ENCODE results near the gene MYH15. TPM values are rescaled to one million over a fixed set of nuclear protein-coding genes. Genes with fewer than 3 reads are reported as not detected.

Gene MYH15
- polyA plus RNA-seq, 4 donors, result 0.25 to 0.42 (median 0.27) TPM

GRCh38 chr3:108511055-108511454 is 659 bp upstream of the MYH15 start:
- no peak for DNase-seq (ENCODE audit: low read depth in 4 of 4, low spot score in 3 of 4)

GRCh38 chr3:108509871-108510270 is 525 bp downstream of the MYH15 start:
- no peak for DNase-seq (ENCODE audit: low read depth in 4 of 4, low spot score in 3 of 4)

GRCh38 chr3:108509263-108509662 is 1.1 kb downstream of the MYH15 start:
- no peak for DNase-seq (ENCODE audit: low read depth in 4 of 4, low spot score in 3 of 4)

GRCh38 chr3:108507902-108508301 is 2.5 kb downstream of the MYH15 start:
- no peak for DNase-seq (ENCODE audit: low read depth in 4 of 4, low spot score in 3 of 4)

- DNase-seq (ENCODE audit: low read depth in 4 of 4, low spot score in 3 of 4), result no peak
Measured at GRCh38 chr3:108505811-108506210, 4.6 kb downstream of the MYH15 start.

GRCh38 chr3:108503722-108504121 is 6.7 kb downstream of the MYH15 start:
- DNase-seq (ENCODE audit: low read depth in 4 of 4, low spot score in 3 of 4), result no peak

GRCh38 chr3:108501535-108501934 is 8.9 kb downstream of the MYH15 start:
- DNase-seq (ENCODE audit: low read depth in 4 of 4, low spot score in 3 of 4), result no peak

GRCh38 chr3:108500728-108501127 is 9.7 kb downstream of the MYH15 start:
- no peak for DNase-seq (ENCODE audit: low read depth in 4 of 4, low spot score in 3 of 4)

- no peak for DNase-seq (ENCODE audit: low read depth in 4 of 4, low spot score in 3 of 4)
Measured at GRCh38 chr3:108497271-108497670, 13.1 kb downstream of the MYH15 start.

GRCh38 chr3:108495717-108496116 is 14.7 kb downstream of the MYH15 start:
- DNase-seq (ENCODE audit: low read depth in 4 of 4, low spot score in 3 of 4), result no peak

- no peak for DNase-seq (ENCODE audit: low read depth in 4 of 4, low spot score in 3 of 4)
Measured at GRCh38 chr3:108494906-108495531, 15.4 kb downstream of the MYH15 start.

GRCh38 chr3:108493862-108494261 is 16.5 kb downstream of the MYH15 start:
- DNase-seq (ENCODE audit: low read depth in 4 of 4, low spot score in 3 of 4), result no peak

GRCh38 chr3:108491456-108491855 is 18.9 kb downstream of the MYH15 start:
- no peak for DNase-seq (ENCODE audit: low read depth in 4 of 4, low spot score in 3 of 4)

- DNase-seq (ENCODE audit: low read depth in 4 of 4, low spot score in 3 of 4), result peak; percentile 23 to 47 (median 33)
Measured at GRCh38 chr3:108489776-108490175, 20.6 kb downstream of the MYH15 start.

GRCh38 chr3:108488631-108489030 is 21.8 kb downstream of the MYH15 start:
- no peak for DNase-seq (ENCODE audit: low read depth in 4 of 4, low spot score in 3 of 4)

- no peak for DNase-seq (ENCODE audit: low read depth in 4 of 4, low spot score in 3 of 4)
Measured at GRCh38 chr3:108487439-108487838, 23.0 kb downstream of the MYH15 start.

GRCh38 chr3:108486941-108487340 is 23.5 kb downstream of the MYH15 start:
- DNase-seq (ENCODE audit: low read depth in 4 of 4, low spot score in 3 of 4), result peak in 3 of 4 donors; percentile 10 to 18 (median 11)

GRCh38 chr3:108486338-108486737 is 24.1 kb downstream of the MYH15 start:
- DNase-seq (ENCODE audit: low read depth in 4 of 4, low spot score in 3 of 4), result no peak

- no peak for DNase-seq (ENCODE audit: low read depth in 4 of 4, low spot score in 3 of 4)
Measured at GRCh38 chr3:108485146-108485545, 25.2 kb downstream of the MYH15 start.

- no peak for DNase-seq (ENCODE audit: low read depth in 4 of 4, low spot score in 3 of 4)
Measured at GRCh38 chr3:108479224-108479623, 31.2 kb downstream of the MYH15 start.

- DNase-seq (ENCODE audit: low read depth in 4 of 4, low spot score in 3 of 4), result peak; percentile 18 to 45 (median 34)
Measured at GRCh38 chr3:108477511-108478147, 32.8 kb downstream of the MYH15 start.

GRCh38 chr3:108475220-108475782 is 35.1 kb downstream of the MYH15 start:
- DNase-seq (ENCODE audit: low read depth in 4 of 4, low spot score in 3 of 4), result no peak

Data from right renal pelvis (tissue), 4 donors.